NOMO-1 treated with DMSO at 0.1 percent for 48 hours (cell line): ENCODE data around the gene GLRX.
A peak's percentile ranks its signal among the peaks of the same experiment; 100 is the strongest.

ENCODE experiments used
- DNase-seq: peaks from one replicate; lab custom pipeline; 2025; ENCODE audit not compliant: unreplicated experiment; lab: John Stamatoyannopoulos, UW

The GLRX gene

GRCh38 chr5:95822542-95823181, at the start of gene GLRX:
Gene GLRX (minus strand): TSS chr5:95822726. CDS start chr5:95822662, 64 bp downstream.
- DNase-seq = peak; percentile 67

DNA sequence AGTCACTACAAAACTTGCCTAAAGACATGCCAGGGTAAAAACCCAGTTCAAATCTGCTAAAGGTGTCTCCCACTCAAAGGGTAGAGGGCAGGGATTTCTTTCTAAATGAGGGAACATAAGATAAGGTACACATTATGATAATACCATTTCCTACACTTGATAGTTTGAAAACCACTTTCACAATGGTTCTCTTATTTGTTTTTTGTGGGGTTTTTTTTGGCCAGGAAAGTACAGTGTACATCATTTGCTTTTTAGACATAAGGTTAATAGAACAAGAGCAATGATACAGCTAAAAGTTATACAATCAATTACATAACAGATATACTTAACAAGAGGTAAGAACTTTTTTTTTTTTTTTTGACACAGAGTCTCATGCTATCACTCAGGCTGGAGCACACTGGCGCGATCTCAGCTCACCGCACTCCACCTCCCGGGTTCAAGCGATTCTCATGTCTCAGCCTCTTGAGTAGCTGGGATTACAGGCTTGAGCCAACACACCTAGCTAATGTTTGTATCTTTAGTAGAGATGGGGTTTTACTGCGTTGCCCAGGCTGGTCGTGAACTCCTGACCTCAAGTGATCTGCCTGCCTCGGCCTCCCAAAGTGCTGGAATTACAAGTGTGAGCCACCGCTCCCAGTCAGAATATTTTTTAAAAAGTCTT, 48.8 kb upstream of the GLRX start:
- DNase-seq = no peak

- peak; percentile 70 for DNase-seq
These were observed 47.7 kb upstream of the GLRX start for GRCh38 chr5:95870105-95870672.

GRCh38 chr5:95869173-95869855, 46.8 kb upstream of the GLRX start:
- DNase-seq = peak; percentile 67

- DNase-seq = no peak
These were observed 45.6 kb upstream of the GLRX start for GRCh38 chr5:95868136-95868535.

- DNase-seq = no peak
These were observed 44.0 kb upstream of the GLRX start for GRCh38 chr5:95866435-95867040.

GRCh38 chr5:95864944-95865504, 42.5 kb upstream of the GLRX start:
- DNase-seq = no peak

DNA sequence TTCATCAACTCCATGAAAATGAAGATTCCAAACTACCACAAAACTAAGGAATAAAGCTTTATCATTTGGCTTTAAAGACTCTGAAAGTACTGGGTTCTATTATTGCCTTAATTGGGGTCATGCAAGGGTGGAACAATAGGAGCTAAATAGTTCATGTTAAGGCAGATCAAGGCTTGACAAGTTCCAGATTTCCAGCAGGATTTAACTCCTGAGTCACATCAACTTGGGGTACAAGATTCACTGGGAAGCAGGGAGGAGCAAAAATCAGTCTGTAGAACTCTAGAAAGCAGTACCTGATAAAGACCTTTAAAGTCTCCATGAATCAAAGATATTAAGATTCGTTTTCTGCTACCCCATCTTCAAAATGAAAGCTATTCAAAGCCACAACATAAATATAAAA, 41.9 kb upstream of the GLRX start:
- no peak for DNase-seq

DNA sequence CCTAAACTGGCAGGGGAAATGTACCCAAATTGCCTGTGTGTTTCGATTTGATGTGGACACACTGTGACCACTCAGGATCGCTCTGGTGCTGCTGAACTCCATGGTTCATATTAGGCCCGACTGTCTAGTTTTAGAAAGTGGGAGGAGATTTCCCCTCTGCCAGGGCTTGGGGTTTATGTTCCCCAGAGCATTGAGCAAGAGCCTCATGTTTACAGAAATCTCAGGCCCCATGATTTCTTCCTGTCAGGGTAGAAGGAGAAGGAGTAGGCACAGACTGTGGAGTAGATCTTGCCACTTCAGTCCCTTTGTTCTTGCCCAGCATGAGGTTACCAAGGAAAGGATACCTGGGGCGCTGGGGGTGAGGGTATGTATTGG, 40.8 kb upstream of the GLRX start:
- DNase-seq = peak; percentile 62

DNA sequence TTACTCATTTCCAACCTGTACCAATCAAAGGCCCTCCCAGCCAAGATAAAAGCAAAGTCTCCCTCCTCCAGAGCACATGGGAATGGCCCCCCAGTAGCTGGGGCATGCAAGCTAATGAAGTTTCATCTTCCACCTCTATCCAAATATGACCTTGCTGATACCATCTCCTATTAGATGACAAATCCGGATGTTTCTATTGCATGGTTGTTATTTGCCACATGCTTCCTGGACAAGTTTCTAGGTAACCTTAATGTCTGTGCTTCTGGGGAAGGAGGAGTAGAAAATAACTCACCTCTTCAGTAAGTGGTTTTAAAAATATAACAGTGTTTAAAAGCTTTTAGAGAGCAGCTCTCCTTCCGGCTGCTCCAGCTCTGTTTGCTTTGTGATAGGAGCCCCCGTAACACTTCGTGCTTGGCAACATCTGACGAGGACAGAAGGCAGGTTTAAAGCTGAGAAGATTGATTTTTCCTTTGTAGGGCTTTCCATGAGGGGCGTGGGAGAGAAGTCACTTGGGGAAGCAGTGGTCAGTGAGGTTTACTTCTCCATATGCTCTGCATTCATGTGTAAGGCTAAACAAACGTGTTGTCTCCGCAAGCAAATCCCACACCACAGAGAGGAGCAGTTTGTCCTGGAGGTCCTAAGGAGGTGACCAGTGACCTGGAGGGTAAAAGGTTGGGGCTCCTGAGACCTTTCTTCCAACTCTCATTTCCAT, 40.3 kb upstream of the GLRX start:
- DNase-seq = no peak

DNA sequence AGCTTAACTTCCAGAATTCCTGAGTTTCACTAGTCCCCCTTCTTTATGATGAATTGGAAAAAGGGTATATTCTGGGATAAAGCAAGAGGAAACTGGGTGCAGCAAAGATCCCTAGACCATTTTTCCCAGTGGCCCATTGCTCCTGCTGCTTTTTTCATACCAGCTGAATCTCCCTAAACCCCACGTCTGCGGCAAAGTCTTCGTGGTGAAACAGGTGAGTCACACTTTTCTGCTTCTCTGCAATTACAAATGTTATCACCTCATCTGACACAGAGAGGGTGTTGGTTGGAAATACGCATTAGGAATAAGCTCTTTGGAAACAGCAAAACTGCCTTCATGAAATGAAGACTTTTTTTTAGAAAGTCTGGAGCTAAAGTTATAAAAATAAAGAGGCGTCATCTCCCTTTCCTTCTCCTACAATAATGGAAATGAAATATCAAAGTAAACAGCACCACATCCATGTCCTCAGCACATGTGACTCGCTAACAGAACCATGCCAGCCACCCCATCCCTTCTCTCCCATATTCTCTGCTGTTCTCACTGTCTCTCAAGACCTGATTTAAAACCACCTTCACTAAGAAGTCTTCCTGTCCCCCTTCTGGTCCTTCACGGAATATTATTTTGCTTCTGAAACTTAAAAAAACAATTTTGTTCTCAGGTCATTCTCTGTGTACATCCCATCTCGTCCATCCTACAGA, 39.5 kb upstream of the GLRX start:
- DNase-seq = no peak

DNA sequence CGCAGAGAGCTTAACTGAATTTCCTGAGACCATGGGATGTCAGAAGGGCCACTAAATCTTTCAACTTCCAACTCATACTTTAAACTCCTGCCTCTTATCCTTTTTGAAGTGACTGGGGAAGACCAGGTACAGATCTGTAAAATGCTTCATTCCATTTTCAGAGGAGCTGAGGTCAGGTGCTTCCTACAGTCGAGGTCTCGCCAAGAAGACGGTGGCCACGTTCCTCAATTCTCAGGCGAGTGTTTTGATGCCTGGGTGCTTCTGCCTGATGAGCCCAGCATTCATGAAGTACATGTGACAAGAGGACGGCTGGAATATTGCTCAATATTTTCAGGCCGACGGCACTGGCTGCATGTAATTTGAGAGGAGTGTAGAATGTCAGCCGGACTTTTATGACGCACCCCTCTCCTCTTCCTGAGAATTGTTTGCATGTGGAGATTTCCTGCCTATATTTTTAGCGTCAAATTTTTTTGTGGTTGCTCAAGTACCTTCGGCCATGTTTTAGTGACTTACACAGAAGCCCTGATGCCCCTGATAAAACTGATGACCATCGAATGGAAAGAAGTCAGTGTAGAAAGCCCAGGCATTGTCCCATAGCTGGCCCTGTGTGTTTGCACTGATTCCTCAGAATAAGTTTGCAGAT, 38.8 kb upstream of the GLRX start:
- peak; percentile 87 for DNase-seq

DNA sequence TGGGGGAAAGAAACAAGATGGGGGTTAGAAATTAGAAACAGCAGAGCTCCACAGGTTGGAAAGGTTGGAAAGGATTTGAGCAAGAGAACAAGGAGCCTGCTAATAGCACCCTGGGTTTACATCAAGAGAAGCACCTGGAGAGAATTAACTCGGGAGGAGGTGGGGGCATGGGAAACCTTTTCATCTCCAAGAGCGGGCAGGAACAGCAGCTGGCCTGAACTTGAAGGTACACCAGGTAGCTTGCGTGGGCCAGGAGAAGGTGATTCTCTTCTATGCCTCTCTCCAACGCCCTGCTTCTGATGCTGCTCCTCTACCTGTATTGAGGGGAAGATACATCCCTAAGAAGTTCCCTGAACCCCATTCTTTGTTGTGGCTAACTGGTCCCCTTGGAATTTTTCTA, 37.1 kb upstream of the GLRX start:
- no peak for DNase-seq

DNA sequence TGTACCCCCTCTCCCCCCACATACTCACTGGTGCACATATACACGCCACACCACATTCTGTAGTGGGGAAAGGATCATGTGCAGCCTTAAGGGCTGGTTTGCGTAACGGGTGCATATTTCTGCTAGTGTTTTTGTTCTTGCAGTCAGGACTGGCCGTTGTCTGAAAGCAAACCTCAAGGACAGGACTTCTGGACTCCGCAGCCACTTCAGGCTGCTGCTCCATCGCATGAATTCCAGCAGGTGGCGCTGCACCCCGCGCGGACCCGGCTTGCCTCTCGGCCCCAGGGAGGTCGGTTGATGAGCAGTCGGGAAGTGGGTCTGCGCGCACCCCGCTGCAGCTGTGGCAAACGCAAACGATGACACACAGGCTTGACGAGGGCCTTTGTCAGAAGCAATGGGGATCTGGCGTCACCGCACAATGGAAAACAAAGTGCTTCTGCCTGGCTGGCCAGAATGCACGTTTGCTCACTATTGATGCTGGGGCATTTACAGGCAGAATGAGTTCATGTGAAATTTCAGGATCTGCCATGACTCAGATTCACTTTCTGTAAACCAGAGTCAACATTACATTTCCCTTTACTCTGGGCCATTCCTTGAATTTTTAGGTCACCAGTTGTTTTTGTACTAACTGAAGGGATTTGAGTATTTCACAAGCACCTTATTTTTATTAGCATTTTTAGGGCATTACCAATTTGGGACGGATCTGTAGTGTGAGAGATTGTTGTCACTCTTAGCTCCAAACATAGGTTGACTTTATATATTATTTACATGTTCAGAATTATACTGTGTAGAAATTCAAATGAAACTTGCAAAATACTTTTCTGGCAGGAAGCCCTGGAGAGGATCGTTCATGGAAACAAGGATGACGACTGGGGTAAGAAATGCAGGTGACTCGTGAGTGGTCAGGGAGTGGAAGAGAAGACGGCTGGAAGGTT, 36.4 kb upstream of the GLRX start:
- peak; percentile 89 for DNase-seq

DNA sequence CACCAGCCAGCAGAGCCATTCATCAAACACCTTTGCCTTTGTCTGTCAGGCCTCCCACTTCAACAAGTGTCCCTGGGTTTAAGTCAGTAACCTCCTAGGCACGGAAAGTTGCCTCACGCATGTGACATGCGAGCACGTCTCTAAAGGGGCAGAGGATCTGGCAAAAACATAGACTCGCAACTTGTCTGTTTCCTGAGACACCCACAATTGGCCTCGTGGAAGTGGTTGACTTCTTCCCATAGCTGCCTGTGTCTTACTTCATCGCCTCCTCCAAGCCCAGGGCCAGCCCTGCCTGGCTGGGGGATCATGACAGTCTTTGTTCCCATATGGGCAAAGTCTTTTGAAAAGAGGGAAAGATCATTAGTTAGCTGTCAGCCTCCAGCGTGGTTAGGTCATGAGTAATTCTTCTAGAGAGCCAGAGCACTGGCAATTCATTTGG, 35.5 kb upstream of the GLRX start:
- no peak for DNase-seq

GRCh38 chr5:95857185-95857945, 34.8 kb upstream of the GLRX start:
- DNase-seq = no peak

GRCh38 chr5:95856501-95856981, 34.0 kb upstream of the GLRX start:
- DNase-seq = no peak

- no peak for DNase-seq
These were observed 31.0 kb upstream of the GLRX start for GRCh38 chr5:95853490-95853889.
